HG02970 (cell line): ENCODE data around the gene DPM3.
"Not testable (repeated sequence)": the region's sequence is repeated elsewhere in the genome, so short reads cannot be mapped to it uniquely, and the experiment has no call there.

Source experiments
- ATAC-seq: cut with Tn5 transposase; IDR thresholded peaks from one replicate; pipeline ENCODE4 v1.9.1; 2021; ENCODE audit warnings: mild to moderate bottlenecking, moderate library complexity, moderate number of reproducible peaks; ENCODE audit not compliant: unreplicated experiment, low FRiP score

Gene DPM3

GRCh38 chr1:155127105-155127966, 13.0 kb downstream of the DPM3 start, which contains the start of gene EFNA1:
EFNA1 (plus strand) TSS chr1:155127876; CDS start chr1:155127978, 102 bp downstream.
- ATAC-seq = no peak

GRCh38 chr1:155126556-155127104, 13.7 kb downstream of the DPM3 start:
- ATAC-seq = no peak

GRCh38 chr1:155125946-155126555, 14.3 kb downstream of the DPM3 start:
- no peak for ATAC-seq

GRCh38 chr1:155125511-155125945, 14.8 kb downstream of the DPM3 start:
- ATAC-seq = no peak

- ATAC-seq = no peak
Observed at GRCh38 chr1:155124503-155125463, 15.5 kb downstream of the DPM3 start.

- no peak for ATAC-seq
Observed at GRCh38 chr1:155123801-155124200, 16.5 kb downstream of the DPM3 start.

- ATAC-seq = no peak
Observed at GRCh38 chr1:155122308-155122707, 18.0 kb downstream of the DPM3 start.

- ATAC-seq = no peak
Observed at GRCh38 chr1:155121249-155121648, 19.1 kb downstream of the DPM3 start.

- no peak for ATAC-seq
Observed at GRCh38 chr1:155120253-155120652, 20.1 kb downstream of the DPM3 start.

GRCh38 chr1:155118090-155118489, 22.2 kb downstream of the DPM3 start:
- ATAC-seq = not testable (repeated sequence)

GRCh38 chr1:155117610-155118009, 22.7 kb downstream of the DPM3 start:
- ATAC-seq = no peak

- no peak for ATAC-seq
Observed at GRCh38 chr1:155116113-155116764, 24.1 kb downstream of the DPM3 start.

- no peak for ATAC-seq
Observed at GRCh38 chr1:155113450-155113980, 26.8 kb downstream of the DPM3 start.

- ATAC-seq = no peak
Observed at GRCh38 chr1:155110826-155111225, 29.5 kb downstream of the DPM3 start.

- no peak for ATAC-seq
Observed at GRCh38 chr1:155110381-155110780, 29.9 kb downstream of the DPM3 start.

- ATAC-seq = no peak
Observed at GRCh38 chr1:155108296-155108695, 32.0 kb downstream of the DPM3 start.

- no peak for ATAC-seq
Observed at GRCh38 chr1:155107309-155108264, 32.7 kb downstream of the DPM3 start.

- no peak for ATAC-seq
Observed at GRCh38 chr1:155106862-155107261, 33.5 kb downstream of the DPM3 start.
